Left lung (tissue), 10 donors: ENCODE results near the gene SIGLEC5. TPM values are rescaled to one million over a fixed set of nuclear protein-coding genes. Genes with fewer than 3 reads are reported as not detected.

Source experiments
- ATAC-seq: fragments of 200-7000 bp; cut with Tn5 transposase; one replicate; pipeline ENCODE4 v1.9.1; 2020; ENCODE audit warnings: moderate library complexity
- DNase-seq, 4 donors: peaks; one replicate each; pipeline ENCODE4 v3.0.0-alpha.2; 2013 to 2020
- H3K27ac ChIP-seq, 2 donors: fragments of 200-600 bp; sonication (generic) in 1 of 2; one replicate each; pipeline versions ENCODE4 v1.5.0 to v1.8.0; 2020 to 2021
- H3K27me3 ChIP-seq, 2 donors: fragments of 200-600 bp; sonication (generic) in 1 of 2; one replicate each; pipeline versions ENCODE4 v1.5.0 to v1.8.0; 2020 to 2021
- H3K36me3 ChIP-seq, 2 donors: fragments of 200-600 bp; sonication (generic) in 1 of 2; one replicate each; pipeline versions ENCODE4 v1.5.0 to v1.8.0; 2020 to 2021
- H3K4me1 ChIP-seq, 2 donors: fragments of 200-600 bp; one replicate each; pipeline ENCODE4 v1.8.0; 2021
- H3K4me3 ChIP-seq, 2 donors: fragments of 200-600 bp; sonication (generic) in 1 of 2; one replicate each; pipeline versions ENCODE4 v1.5.0 to v1.8.0; 2020 to 2021; ENCODE audit warnings: mild to moderate bottlenecking in 1 of 2
- H3K9me3 ChIP-seq, 2 donors: fragments of 200-600 bp; sonication (generic) in 1 of 2; one replicate each; pipeline versions ENCODE4 v1.5.0 to v1.8.0; 2020 to 2021
- CTCF ChIP-seq, 2 donors: fragments of 200-600 bp; sonication (generic) in 1 of 2; IDR thresholded peaks; one replicate each; pipeline versions ENCODE4 v1.5.0 to v1.8.0; 2021; ENCODE audit warnings: antibody characterized with exemption in 2 of 2
- intact Hi-C, 2 donors: fragments of 100-400 bp; cut with DNase I; formaldehyde crosslinking; loops; one replicate each; pipeline versions ENCODE4 v1.11.2 to v1.14.2; 2022
- polyA plus RNA-seq, 6 donors: library from polyadenylated mRNA; unstranded; fragments of 120-200 nt; gene quantifications; one replicate each; pipeline ENCODE4 v1.2.1, GENCODE V29; 2013; ENCODE audit not compliant: insufficient read length in 6 of 6
- total RNA-seq, 2 donors: library from RNA; stranded (reverse); fragmentation: NEBNext Ultra II Directional; extraction: Animal tissue kit (Norgen Biotek cat#: 25700); gene quantifications; one replicate each; pipeline ENCODE4 v1.2.1, GENCODE V29; 2021
- donor health status: DM: no; HTN: yes; CAD: no.
- donor health status: DM: no; HTN: no; CAD: no.

Gene SIGLEC5
- total and polyA plus RNA-seq, 8 donors = 0.50 to 11.0 (median 0.54) TPM; not detected in 3

DNA sequence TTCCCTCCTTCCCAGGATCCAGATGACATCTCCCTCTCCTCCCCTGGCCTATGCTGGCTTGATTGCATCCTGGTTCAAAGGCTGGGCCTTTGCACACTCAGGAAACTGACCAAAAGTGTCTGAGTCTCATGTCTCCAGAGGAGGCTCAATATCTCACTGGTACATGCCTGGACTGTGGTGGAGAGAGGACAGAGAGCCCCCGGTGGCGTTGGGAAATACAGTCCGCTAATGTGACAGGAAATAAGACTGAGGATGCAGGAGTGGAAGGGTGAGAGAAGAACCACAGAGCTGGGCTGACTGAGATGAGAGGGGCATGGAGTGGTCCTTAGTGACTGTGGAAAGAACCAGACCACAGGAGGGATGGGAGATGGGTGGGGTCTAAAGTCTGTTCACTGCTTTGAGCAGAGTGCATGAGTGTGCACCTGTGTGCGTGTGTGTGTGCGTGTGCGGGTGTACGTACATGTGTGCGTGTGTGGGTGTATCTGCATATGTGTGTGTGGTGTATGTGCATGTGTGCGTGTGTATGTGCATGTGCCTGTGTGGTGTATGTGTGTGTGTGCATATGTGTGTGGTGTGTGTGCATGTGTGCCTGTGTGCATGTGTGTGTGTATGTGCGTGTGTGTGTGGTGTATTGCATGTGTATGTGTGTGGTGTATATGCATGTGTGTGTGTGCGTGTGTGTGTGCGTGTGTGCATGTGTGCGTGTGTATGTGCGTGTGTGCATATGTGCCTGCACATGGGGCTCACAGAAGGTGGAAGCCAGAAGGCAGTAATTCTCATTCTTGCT is 1.9 kb downstream of the SIGLEC5 start:
- no peak for DNase-seq
- H3K36me3 ChIP-seq = peaks cover 0 to 12% of the 10 kb centered on the region in 2 donors
- peaks cover 0 to 34% of the 10 kb centered on the region in 2 donors for H3K27me3 ChIP-seq
- H3K4me1 ChIP-seq = peaks cover 0 to 10% of the 10 kb centered on the region in 2 donors
- TF ChIP-seq CTCF (IDR thresholded peaks at IDR 0.05) = no peak
- ATAC-seq = no peak
- peak overlapping the region in 1 of 2 donors; percentile 38 for H3K4me3 ChIP-seq
- H3K27ac ChIP-seq = peak overlapping the region in 1 of 2 donors; percentile 48
- H3K9me3 ChIP-seq = no peaks in the 10 kb centered on the region
- intact Hi-C loops = no loop called here

DNA sequence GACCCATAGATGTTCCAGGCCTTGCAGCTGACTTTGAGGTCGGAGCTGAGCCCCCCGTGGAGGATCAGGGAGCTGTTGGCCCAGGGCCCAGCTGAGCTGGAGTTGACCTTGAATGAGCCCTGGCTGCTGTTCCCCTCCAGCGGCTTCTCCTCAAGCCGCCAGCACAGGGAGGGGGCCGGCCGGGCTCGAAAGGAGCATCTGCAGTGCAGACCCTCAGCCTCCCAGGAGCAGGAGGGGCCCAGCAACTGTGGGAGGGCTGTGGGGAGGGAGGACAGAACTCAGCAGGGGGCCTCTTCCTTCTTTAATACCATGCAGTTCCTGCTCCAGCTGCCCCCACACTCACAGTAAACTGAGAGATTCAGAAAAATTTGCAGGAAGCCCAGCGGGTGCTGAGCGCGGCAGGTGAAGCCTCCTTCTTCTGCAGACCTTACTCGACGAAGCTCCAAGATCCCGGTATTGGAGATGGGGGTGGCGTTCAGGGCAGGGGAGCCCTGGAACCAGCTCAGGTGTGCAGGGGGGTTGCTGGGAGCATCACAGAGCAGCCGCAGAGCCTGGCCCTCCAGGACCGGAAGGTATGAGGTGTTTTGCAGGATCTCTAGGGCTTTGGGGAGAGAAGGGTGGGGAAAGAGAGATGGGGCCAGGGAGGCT is 2.6 kb downstream of the SIGLEC5 start:
- no peak for TF ChIP-seq CTCF (IDR thresholded peaks at IDR 0.05)
- Histone ChIP-seq H3K9me3 (no peaks in the 10 kb centered on the region), H3K27ac (peak overlapping the region in 1 of 2 donors; percentile 43), H3K36me3 (peaks cover 0 to 13% of the 10 kb centered on the region in 2 donors), H3K27me3 (peaks cover 0 to 34% of the 10 kb centered on the region in 2 donors), H3K4me1 (peaks cover 0 to 10% of the 10 kb centered on the region in 2 donors), H3K4me3 (peak overlapping the region in 1 of 2 donors; percentile 38)
- ATAC-seq (no peak), DNase-seq (peak in 1 of 4 donors; percentile 78)
- intact Hi-C loops = no loop called here

DNA sequence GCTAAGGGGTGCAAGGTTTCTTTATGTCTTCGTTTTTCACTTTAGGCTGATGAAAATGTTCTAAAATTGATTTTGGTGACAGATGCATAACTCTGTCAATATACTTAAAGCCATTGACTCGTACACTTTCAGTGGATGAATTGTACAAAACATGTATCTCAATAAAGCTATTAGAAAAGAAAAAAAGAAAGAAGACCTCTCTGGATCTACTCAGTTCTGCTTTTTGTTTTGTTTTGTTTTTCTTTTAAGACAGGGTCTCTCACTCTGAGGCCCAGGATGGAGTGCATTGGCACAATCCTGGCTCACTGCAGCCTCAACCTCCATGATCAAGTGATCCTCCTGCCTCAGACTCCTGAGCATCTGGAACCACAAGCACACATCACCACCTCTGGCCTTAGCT is 3.5 kb downstream of the SIGLEC5 start:
- Histone ChIP-seq H3K4me3 (peak overlapping the region in 1 of 2 donors; percentile 38), H3K9me3 (no peaks in the 10 kb centered on the region), H3K27me3 (peaks cover 0 to 34% of the 10 kb centered on the region in 2 donors), H3K36me3 (peaks cover 0 to 13% of the 10 kb centered on the region in 2 donors), H3K27ac (peak overlapping the region in 1 of 2 donors; percentile 43), H3K4me1 (peaks cover 0 to 13% of the 10 kb centered on the region in 2 donors)
- ATAC-seq (no peak), DNase-seq (no peak)
- intact Hi-C loops = no loop called here
- no peak for TF ChIP-seq CTCF (IDR thresholded peaks at IDR 0.05)

- Histone ChIP-seq H3K36me3 (peaks cover 0 to 13% of the 10 kb centered on the region in 2 donors), H3K4me1 (peaks cover 0 to 19% of the 10 kb centered on the region in 2 donors), H3K9me3 (no peaks in the 10 kb centered on the region), H3K4me3 (no peak overlapping the region), H3K27ac (peak overlapping the region in 1 of 2 donors; percentile 45), H3K27me3 (peaks cover 0 to 14% of the 10 kb centered on the region in 2 donors)
- DNase-seq (no peak), ATAC-seq (no peak)
- no peak for TF ChIP-seq CTCF (IDR thresholded peaks at IDR 0.05)
- intact Hi-C loops = no loop called here
These were observed 9.0 kb downstream of the SIGLEC5 start for GRCh38 chr19:51621178-51621577.

GRCh38 chr19:51615991-51616390 is 14.2 kb downstream of the SIGLEC5 start:
- ATAC-seq = no peak
- peaks cover 0 to 16% of the 10 kb centered on the region in 2 donors for H3K27me3 ChIP-seq

More at GRCh38 chr19:51615991-51616390, 14.2 kb downstream of the SIGLEC5 start:
- peaks cover 0 to 9% of the 10 kb centered on the region in 2 donors for H3K4me1 ChIP-seq
- TF ChIP-seq CTCF (IDR thresholded peaks at IDR 0.05) = no peak
- DNase-seq = no peak
- intact Hi-C loops = no loop called here
- H3K27ac ChIP-seq = no peak overlapping the region
- peaks cover 0 to 18% of the 10 kb centered on the region in 2 donors for H3K36me3 ChIP-seq
- H3K9me3 ChIP-seq = peaks cover 0 to 1% of the 10 kb centered on the region in 2 donors
- no peak overlapping the region for H3K4me3 ChIP-seq
